Anterior cingulate cortex (tissue), 58 donors: ENCODE results near the gene FAM89A.
"Not testable (repeated sequence)": the region's sequence is repeated elsewhere in the genome, so short reads cannot be mapped to it uniquely, and the experiment has no call there.

Experiments
- DNase-seq, 58 donors: peaks; one replicate each; lab custom pipeline; 2025; lab: John Stamatoyannopoulos, UW

FAM89A gene

GRCh38 chr1:231058416-231059109, 18.5 kb upstream of the FAM89A start:
- no peak for DNase-seq

- no peak for DNase-seq
Observed at GRCh38 chr1:231057410-231057809, 17.4 kb upstream of the FAM89A start.

- no peak for DNase-seq
Observed at GRCh38 chr1:231055271-231055670, 15.2 kb upstream of the FAM89A start.

- peak in 26 of 58 donors; percentile 3 to 72 (median 29) for DNase-seq
Observed at GRCh38 chr1:231053493-231054162, 13.6 kb upstream of the FAM89A start.

GRCh38 chr1:231052777-231053176, 12.7 kb upstream of the FAM89A start:
- DNase-seq = no peak

GRCh38 chr1:231050932-231051331, 10.9 kb upstream of the FAM89A start:
- DNase-seq = not testable (repeated sequence)

GRCh38 chr1:231050395-231050794, 10.3 kb upstream of the FAM89A start:
- no peak for DNase-seq

GRCh38 chr1:231049121-231049979, 9.3 kb upstream of the FAM89A start:
- no peak for DNase-seq

- not testable (repeated sequence) for DNase-seq
Observed at GRCh38 chr1:231048419-231048818, 8.4 kb upstream of the FAM89A start.

- not testable (repeated sequence) for DNase-seq
Observed at GRCh38 chr1:231047529-231047928, 7.5 kb upstream of the FAM89A start.

- no peak for DNase-seq
Observed at GRCh38 chr1:231046730-231047395, 6.8 kb upstream of the FAM89A start.

- DNase-seq = not testable (repeated sequence)
Observed at GRCh38 chr1:231045921-231046729, 6.1 kb upstream of the FAM89A start.

- no peak for DNase-seq
Observed at GRCh38 chr1:231045286-231045685, 5.2 kb upstream of the FAM89A start.

- DNase-seq = no peak
Observed at GRCh38 chr1:231044588-231044987, 4.5 kb upstream of the FAM89A start.

- no peak for DNase-seq
Observed at GRCh38 chr1:231041719-231042261, 1.7 kb upstream of the FAM89A start.

- peak in 1 of 58 donors; percentile 9 for DNase-seq
Observed at GRCh38 chr1:231040800-231041718, 1.0 kb upstream of the FAM89A start.

GRCh38 chr1:231039161-231040018, 664 bp downstream of the FAM89A start:
- DNase-seq = peak in 3 of 58 donors; percentile 8 to 9 (median 8)
